Liver (tissue), 9 donors: ENCODE measurements around the gene TRPC4AP. TPM values are rescaled to one million over a fixed set of nuclear protein-coding genes. Genes with fewer than 3 reads are reported as not detected.

Experiments used
- DNase-seq: peaks from one replicate; pipeline ENCODE4 v3.0.0-alpha.2; 2017; ENCODE audit warnings: low spot score
- H3K27ac ChIP-seq, 2 donors: one replicate each; pipeline ENCODE4 v1.7.0; 2013; ENCODE audit warnings: inconsistent platforms in 2 of 2, low read length in 2 of 2, control low read depth in 1 of 2, low read depth in 1 of 2, mild to moderate bottlenecking in 1 of 2
- H3K27me3 ChIP-seq, 4 donors: one replicate each; pipeline versions ENCODE4 v1.6.1 to v1.7.0; 2013; ENCODE audit warnings: low read length in 3 of 4, inconsistent platforms in 1 of 4, mild to moderate bottlenecking in 1 of 4, moderate library complexity in 1 of 4; ENCODE audit not compliant: control insufficient read depth in 4 of 4, insufficient read depth in 4 of 4
- H3K36me3 ChIP-seq, 4 donors: one replicate each; pipeline versions ENCODE4 v1.6.1 to v1.7.0; 2013; ENCODE audit warnings: low read length in 3 of 4, mild to moderate bottlenecking in 3 of 4, low read depth in 1 of 4, moderate library complexity in 1 of 4; ENCODE audit not compliant: control insufficient read depth in 4 of 4, insufficient read depth in 3 of 4
- H3K4me1 ChIP-seq, 4 donors: one replicate each; pipeline versions ENCODE4 v1.6.1 to v1.7.0; 2013; ENCODE audit warnings: low read length in 3 of 4, mild to moderate bottlenecking in 3 of 4, moderate library complexity in 1 of 4; ENCODE audit not compliant: control insufficient read depth in 4 of 4, insufficient read depth in 4 of 4
- H3K4me3 ChIP-seq, 3 donors: one replicate each; pipeline versions ENCODE4 v1.6.1 to v1.7.0; 2013; ENCODE audit warnings: low read length in 3 of 3, control low read depth in 1 of 3, low read depth in 1 of 3, mild to moderate bottlenecking in 1 of 3
- H3K9ac ChIP-seq, 2 donors: one replicate each; pipeline ENCODE4 v1.7.0; 2013; ENCODE audit warnings: low read length in 2 of 2, mild to moderate bottlenecking in 2 of 2, moderate library complexity in 2 of 2, control low read depth in 1 of 2, low read depth in 1 of 2
- H3K9me3 ChIP-seq, 4 donors: one replicate each; pipeline versions ENCODE4 v1.6.1 to v1.7.0; 2013; ENCODE audit warnings: low read length in 3 of 4; ENCODE audit not compliant: control insufficient read depth in 4 of 4
- ATF3 ChIP-seq: IDR thresholded peaks from 2 replicates; pipeline ENCODE4 v1.6.1; 2016; ENCODE audit warnings: antibody characterized with exemption
- CTCF ChIP-seq: fragments of 150-350 bp; IDR thresholded peaks from 2 replicates; pipeline ENCODE4 v1.5.1; 2017; ENCODE audit warnings: improper control_type of control experiment, low read depth, low read length; ENCODE audit not compliant: missing input control
- EGR1 ChIP-seq, 2 donors: IDR thresholded peaks; 2 replicates each; pipeline ENCODE4 v1.6.1; 2016 to 2018; ENCODE audit warnings: antibody characterized with exemption in 2 of 2, low read depth in 2 of 2
- FOXA1 ChIP-seq: IDR thresholded peaks from 2 replicates; pipeline ENCODE4 v1.6.1; 2016; ENCODE audit warnings: antibody characterized with exemption
- FOXA2 ChIP-seq: IDR thresholded peaks from 2 replicates; pipeline ENCODE4 v1.6.1; 2016; ENCODE audit warnings: antibody characterized with exemption
- GABPA ChIP-seq, 2 donors: IDR thresholded peaks in 1 of 2; conservative IDR thresholded peaks in 1 of 2; 2 replicates each; pipeline ENCODE4 v1.6.1; 2016; ENCODE audit warnings: antibody characterized with exemption in 2 of 2, mild to moderate bottlenecking in 1 of 2, moderate library complexity in 1 of 2
- HNF4G ChIP-seq: IDR thresholded peaks from 2 replicates; pipeline ENCODE4 v1.6.1; 2016; ENCODE audit warnings: antibody characterized with exemption
- JUND ChIP-seq, 2 donors: IDR thresholded peaks; 2 replicates each; pipeline ENCODE4 v1.6.1; 2016; ENCODE audit warnings: antibody characterized with exemption in 2 of 2
- MAX ChIP-seq: IDR thresholded peaks from 2 replicates; pipeline ENCODE4 v1.6.1; 2016; ENCODE audit warnings: antibody characterized with exemption
- REST ChIP-seq: IDR thresholded peaks from 2 replicates; pipeline ENCODE4 v1.6.1; 2016; ENCODE audit warnings: antibody characterized with exemption, mild to moderate bottlenecking
- SP1 ChIP-seq: IDR thresholded peaks from 2 replicates; pipeline ENCODE4 v1.6.1; 2018; ENCODE audit warnings: antibody characterized with exemption, mild to moderate bottlenecking
- TAF1 ChIP-seq: conservative IDR thresholded peaks from 2 replicates; pipeline ENCODE4 v1.6.1; 2016; ENCODE audit warnings: antibody characterized with exemption, mild to moderate bottlenecking
- YY1 ChIP-seq: IDR thresholded peaks from 2 replicates; pipeline ENCODE4 v1.6.1; 2016; ENCODE audit warnings: antibody characterized with exemption, mild to moderate bottlenecking
- ZBTB33 ChIP-seq: IDR thresholded peaks from 2 replicates; pipeline ENCODE4 v1.6.1; 2016; ENCODE audit warnings: antibody characterized with exemption
- WGBS: extraction: QIAGEN DNeasy Blood & Tissue Kit; methylation state at CpG from one replicate; pipeline ENCODE4 v1.1.7; 2013; 5-methylcytosine and 5-hydroxymethylcytosine counted together
- polyA plus RNA-seq, 2 donors: library from polyadenylated mRNA; stranded (reverse) in 1 of 2; unstranded in 1 of 2; fragments of 200-250 nt in 1 of 2; fragments of >200 nt in 1 of 2; fragmentation: Nextera tagmentation in 1 of 2; extraction: Ambion mirVana in 1 of 2; gene quantifications; one replicate each; pipeline versions ENCODE4 v1.2.1 to v1.2.3, GENCODE V29; 2013 to 2015
- total RNA-seq, 2 donors: library from RNA; depleted of rRNA; stranded (reverse); fragments of >200 nt; gene quantifications; one replicate each; pipeline ENCODE4 v1.2.3, GENCODE V29; 2014
- donor health status: healthy.
- donor health status: healthy.
- donor health status: healthy.
- donor health status: healthy.
- donor health status: healthy.

TRPC4AP gene
- total and polyA plus RNA-seq, 4 donors, result 26.3 to 57.2 (median 33.8) TPM

GRCh38 chr20:34984756-34985261 is 107.8 kb downstream of the TRPC4AP start (continued):
- no peak for TF ChIP-seq MAX
- no peak for TF ChIP-seq FOXA2
- TF ChIP-seq TAF1, result no peak
- TF ChIP-seq SP1, result no peak
- TF ChIP-seq JUND (IDR thresholded peaks at IDR 0.05), result no peak
- no peak for TF ChIP-seq HNF4G

GRCh38 chr20:34983995-34984735 is 108.4 kb downstream of the TRPC4AP start:
- peaks cover 0 to 2% (median 0%) of the 10 kb centered on the region in 4 donors for H3K27me3 ChIP-seq
- 38% methylated on average over 14 of the region's 14 CpGs for WGBS
- H3K27ac ChIP-seq, result no peak overlapping the region
- H3K36me3 ChIP-seq, result no peaks in the 10 kb centered on the region
- H3K9me3 ChIP-seq, result no peaks in the 10 kb centered on the region
- no peak for TF ChIP-seq YY1
- peaks cover 0 to 4% (median 0%) of the 10 kb centered on the region in 4 donors for H3K4me1 ChIP-seq
- H3K4me3 ChIP-seq, result no peak overlapping the region
- no peak overlapping the region for H3K9ac ChIP-seq
- no peak for DNase-seq

- TF ChIP-seq HNF4G (no peak), FOXA1 (no peak), ZBTB33 (no peak), JUND (IDR thresholded peaks at IDR 0.05) (no peak), ATF3 (no peak), EGR1 (IDR thresholded peaks at IDR 0.05; ENCODE audit: low read depth in 2 of 2) (no peak), MAX (no peak), CTCF (no peak), GABPA (IDR thresholded peaks at IDR 0.05 in 1 of 2, conservative IDR thresholded peaks at IDR 0.05 in 1 of 2) (no peak), REST (no peak), TAF1 (no peak)
- Histone ChIP-seq H3K4me1 (peaks cover 0 to 2% (median 0%) of the 10 kb centered on the region in 4 donors), H3K4me3 (no peak overlapping the region), H3K9me3 (no peaks in the 10 kb centered on the region), H3K36me3 (no peaks in the 10 kb centered on the region), H3K27me3 (peaks cover 0 to 2% (median 0%) of the 10 kb centered on the region in 4 donors), H3K27ac (no peak overlapping the region), H3K9ac (no peak overlapping the region)
- DNase-seq, result no peak
- WGBS, result 51% methylated on average over 5 of the region's 5 CpGs
Observed at GRCh38 chr20:34983089-34983820, 109.4 kb downstream of the TRPC4AP start.
